GM23248 (cell line): Measurements from ENCODE around the gene PLA2G4F.

ENCODE experiments used
- EZH2 ChIP-seq: fragments of 200-600 bp; sonication (generic); IDR thresholded peaks from 2 replicates; pipeline ENCODE4 v1.6.1; 2018; ENCODE audit warnings: antibody characterized with exemption, mild to moderate bottlenecking; ENCODE audit not compliant: insufficient read depth, poor library complexity, severe bottlenecking
- EZH2phosphoT487 ChIP-seq: fragments of 200-600 bp; sonication (generic); IDR thresholded peaks from 2 replicates; pipeline ENCODE4 v1.6.1; 2018; ENCODE audit warnings: antibody characterized with exemption, moderate library complexity, mild to moderate bottlenecking, low read depth; ENCODE audit not compliant: insufficient read depth

GRCh38 chr15:42150219-42150970 is 6.0 kb downstream of the PLA2G4F start:
- TF ChIP-seq EZH2 (no peak), EZH2phosphoT487 (no peak)
